ENCODE data around the gene DBF4B. TPM values are rescaled to one million over a fixed set of nuclear protein-coding genes. Genes with fewer than 3 reads are reported as not detected.
"Not testable (repeated sequence)": the region's sequence is repeated elsewhere in the genome, so short reads cannot be mapped to it uniquely, and the experiment has no call there.

The DBF4B gene
- total RNA-seq (4.1 TPM), polyA plus RNA-seq (ENCODE audit: insufficient read depth in 1 of 8, insufficient read length in 8 of 8, low replicate concordance in 1 of 8) (10 to 100 TPM in 2 of 8 donors, 1 to 10 TPM in 6; 6.0 to 11.3 (median 7.8) TPM)
- long read RNA-seq, donor 1, partial matches to known transcripts: 0 of 1 reads
- long read RNA-seq, donor 1, other reads (novel, unspliced or antisense): 0 of 1 reads
- long read RNA-seq, donor 2: 0 reads
- long read RNA-seq, donor 3: 0 reads
- long read RNA-seq, donor 4: 0 reads
- long read RNA-seq, donor 5: 0 reads
- long read RNA-seq, donor 6: 0 reads
- long read RNA-seq, donor 7: 0 reads
- long read RNA-seq, donor 8: 0 reads
- long read RNA-seq, donor 9: 0 reads
- long read RNA-seq, donor 10, partial matches to known transcripts: 0 of 1 reads
- long read RNA-seq, donor 10, other reads (novel, unspliced or antisense): 0 of 1 reads
- long read RNA-seq, donor 11: 0 reads

- DNase-seq: peak; percentile 98
- Histone ChIP-seq H3K27me3 (ENCODE audit: control insufficient read depth, insufficient read depth, low read length) (no peaks in the 10 kb centered on the region), H3K9me3 (replicated peaks; ENCODE audit: control insufficient read depth, low read depth, low read length) (no peaks in the 10 kb centered on the region), H3K4me1 (ENCODE audit: control insufficient read depth, insufficient read depth, low read length) (peaks cover 6% of the 10 kb centered on the region), H3K4me3 (ENCODE audit: low read length) (peak within 1 kb of the TSS; percentile 99), H3K36me3 (ENCODE audit: control insufficient read depth, insufficient read depth, low read length) (peaks cover under 1% of the 10 kb centered on the region), H3K27ac (ENCODE audit: low read length) (peak within 1 kb of the TSS; percentile 92)
- WGBS (ENCODE audit: insufficient coverage): under 1% methylated on average over 52 of the region's 52 CpGs
Observed at GRCh38 chr17:44708401-44709263, at the start of gene DBF4B. Gene DBF4B (plus strand): TSS chr17:44708665. CDS start chr17:44708821, 156 bp downstream.

GRCh38 chr17:44661835-44662234 lies 46.6 kb upstream of the DBF4B start:
- no peak overlapping the region for H3K4me3 ChIP-seq (ENCODE audit: low read length)
- H3K4me1 ChIP-seq (ENCODE audit: control insufficient read depth, insufficient read depth, low read length): peaks cover 2% of the 10 kb centered on the region
- peaks cover 17% of the 10 kb centered on the region for H3K27me3 ChIP-seq (ENCODE audit: control insufficient read depth, insufficient read depth, low read length)
- no peak for DNase-seq
- H3K36me3 ChIP-seq (ENCODE audit: control insufficient read depth, insufficient read depth, low read length): no peaks in the 10 kb centered on the region
- no peak overlapping the region for H3K27ac ChIP-seq (ENCODE audit: low read length)
- no CpG with 5 or more reads among the region's 2 CpGs for WGBS (ENCODE audit: insufficient coverage)
- H3K9me3 ChIP-seq (replicated peaks; ENCODE audit: control insufficient read depth, low read depth, low read length): no peaks in the 10 kb centered on the region

- Histone ChIP-seq H3K27me3 (ENCODE audit: control insufficient read depth, insufficient read depth, low read length) (peaks cover 5% of the 10 kb centered on the region), H3K36me3 (ENCODE audit: control insufficient read depth, insufficient read depth, low read length) (no peaks in the 10 kb centered on the region), H3K9me3 (replicated peaks; ENCODE audit: control insufficient read depth, low read depth, low read length) (no peaks in the 10 kb centered on the region), H3K4me3 (ENCODE audit: low read length) (no peak overlapping the region), H3K4me1 (ENCODE audit: control insufficient read depth, insufficient read depth, low read length) (no peaks in the 10 kb centered on the region), H3K27ac (ENCODE audit: low read length) (no peak overlapping the region)
- no peak for DNase-seq
- WGBS (ENCODE audit: insufficient coverage): no CpG with 5 or more reads among the region's 1 CpG
Observed at GRCh38 chr17:44663095-44663494, 45.4 kb upstream of the DBF4B start.

GRCh38 chr17:44664867-44665266 lies 43.6 kb upstream of the DBF4B start:
- no CpG with 5 or more reads among the region's 1 CpG for WGBS (ENCODE audit: insufficient coverage)
- no peak for DNase-seq
- no peaks in the 10 kb centered on the region for H3K4me1 ChIP-seq (ENCODE audit: control insufficient read depth, insufficient read depth, low read length)
- no peaks in the 10 kb centered on the region for H3K27me3 ChIP-seq (ENCODE audit: control insufficient read depth, insufficient read depth, low read length)
- H3K9me3 ChIP-seq (replicated peaks; ENCODE audit: control insufficient read depth, low read depth, low read length): no peaks in the 10 kb centered on the region
- H3K4me3 ChIP-seq (ENCODE audit: low read length): no peak overlapping the region
- no peak overlapping the region for H3K27ac ChIP-seq (ENCODE audit: low read length)
- H3K36me3 ChIP-seq (ENCODE audit: control insufficient read depth, insufficient read depth, low read length): no peaks in the 10 kb centered on the region

GRCh38 chr17:44666006-44666405 lies 42.5 kb upstream of the DBF4B start:
- no peak for DNase-seq
- Histone ChIP-seq H3K27me3 (ENCODE audit: control insufficient read depth, insufficient read depth, low read length) (no peaks in the 10 kb centered on the region), H3K36me3 (ENCODE audit: control insufficient read depth, insufficient read depth, low read length) (no peaks in the 10 kb centered on the region), H3K9me3 (replicated peaks; ENCODE audit: control insufficient read depth, low read depth, low read length) (no peaks in the 10 kb centered on the region), H3K4me3 (ENCODE audit: low read length) (no peak overlapping the region), H3K27ac (ENCODE audit: low read length) (no peak overlapping the region), H3K4me1 (ENCODE audit: control insufficient read depth, insufficient read depth, low read length) (no peaks in the 10 kb centered on the region)
- WGBS (ENCODE audit: insufficient coverage): no CpG with 5 or more reads among the region's 1 CpG

GRCh38 chr17:44672479-44673093 lies 35.9 kb upstream of the DBF4B start:
- H3K4me1 ChIP-seq (ENCODE audit: control insufficient read depth, insufficient read depth, low read length): no peaks in the 10 kb centered on the region
- no peaks in the 10 kb centered on the region for H3K9me3 ChIP-seq (replicated peaks; ENCODE audit: control insufficient read depth, low read depth, low read length)
- no peaks in the 10 kb centered on the region for H3K36me3 ChIP-seq (ENCODE audit: control insufficient read depth, insufficient read depth, low read length)
- no peak overlapping the region for H3K4me3 ChIP-seq (ENCODE audit: low read length)
- DNase-seq: peak; percentile 50
- no peaks in the 10 kb centered on the region for H3K27me3 ChIP-seq (ENCODE audit: control insufficient read depth, insufficient read depth, low read length)
- no peak overlapping the region for H3K27ac ChIP-seq (ENCODE audit: low read length)

- Histone ChIP-seq H3K27me3 (ENCODE audit: control insufficient read depth, insufficient read depth, low read length) (no peaks in the 10 kb centered on the region), H3K36me3 (ENCODE audit: control insufficient read depth, insufficient read depth, low read length) (peaks cover 6% of the 10 kb centered on the region), H3K4me1 (ENCODE audit: control insufficient read depth, insufficient read depth, low read length) (no peaks in the 10 kb centered on the region), H3K9me3 (replicated peaks; ENCODE audit: control insufficient read depth, low read depth, low read length) (no peaks in the 10 kb centered on the region), H3K27ac (ENCODE audit: low read length) (no peak overlapping the region), H3K4me3 (ENCODE audit: low read length) (no peak overlapping the region)
- no peak for DNase-seq
- WGBS (ENCODE audit: insufficient coverage): 80% methylated on average over 2 of the region's 2 CpGs
Observed at GRCh38 chr17:44673893-44674292, 34.6 kb upstream of the DBF4B start.

GRCh38 chr17:44677136-44677535 lies 31.3 kb upstream of the DBF4B start:
- H3K9me3 ChIP-seq (replicated peaks; ENCODE audit: control insufficient read depth, low read depth, low read length): no peaks in the 10 kb centered on the region
- no peak for DNase-seq
- no peak overlapping the region for H3K27ac ChIP-seq (ENCODE audit: low read length)
- H3K27me3 ChIP-seq (ENCODE audit: control insufficient read depth, insufficient read depth, low read length): no peaks in the 10 kb centered on the region
- peaks cover 25% of the 10 kb centered on the region for H3K36me3 ChIP-seq (ENCODE audit: control insufficient read depth, insufficient read depth, low read length)
- no peak overlapping the region for H3K4me3 ChIP-seq (ENCODE audit: low read length)
- H3K4me1 ChIP-seq (ENCODE audit: control insufficient read depth, insufficient read depth, low read length): no peaks in the 10 kb centered on the region
- WGBS (ENCODE audit: insufficient coverage): no CpG with 5 or more reads among the region's 2 CpGs

GRCh38 chr17:44683303-44683702 lies 25.2 kb upstream of the DBF4B start:
- H3K27ac ChIP-seq (ENCODE audit: low read length); H3K4me3 ChIP-seq (ENCODE audit: low read length); DNase-seq; H3K4me1 ChIP-seq (ENCODE audit: control insufficient read depth, insufficient read depth, low read length); H3K9me3 ChIP-seq (replicated peaks; ENCODE audit: control insufficient read depth, low read depth, low read length); H3K27me3 ChIP-seq (ENCODE audit: control insufficient read depth, insufficient read depth, low read length): not testable (repeated sequence)
- 90% methylated on average over 2 of the region's 4 CpGs for WGBS (ENCODE audit: insufficient coverage)
- peaks cover 36% of the 10 kb centered on the region for H3K36me3 ChIP-seq (ENCODE audit: control insufficient read depth, insufficient read depth, low read length)

- Histone ChIP-seq H3K27me3 (ENCODE audit: control insufficient read depth, insufficient read depth, low read length) (no peaks in the 10 kb centered on the region), H3K36me3 (ENCODE audit: control insufficient read depth, insufficient read depth, low read length) (peaks cover 11% of the 10 kb centered on the region), H3K9me3 (replicated peaks; ENCODE audit: control insufficient read depth, low read depth, low read length) (no peaks in the 10 kb centered on the region), H3K4me1 (ENCODE audit: control insufficient read depth, insufficient read depth, low read length) (peaks cover 27% of the 10 kb centered on the region), H3K27ac (ENCODE audit: low read length) (peak overlapping the region; percentile 72), H3K4me3 (ENCODE audit: low read length) (no peak overlapping the region)
- peak; percentile 79 for DNase-seq
- no CpG with 5 or more reads among the region's 1 CpG for WGBS (ENCODE audit: insufficient coverage)
Observed at GRCh38 chr17:44687756-44688155, 20.7 kb upstream of the DBF4B start.

All from muscle of leg (tissue), 16 donors.